ENCODE measurements around the gene SAMD4A.

SAMD4A gene

DNA sequence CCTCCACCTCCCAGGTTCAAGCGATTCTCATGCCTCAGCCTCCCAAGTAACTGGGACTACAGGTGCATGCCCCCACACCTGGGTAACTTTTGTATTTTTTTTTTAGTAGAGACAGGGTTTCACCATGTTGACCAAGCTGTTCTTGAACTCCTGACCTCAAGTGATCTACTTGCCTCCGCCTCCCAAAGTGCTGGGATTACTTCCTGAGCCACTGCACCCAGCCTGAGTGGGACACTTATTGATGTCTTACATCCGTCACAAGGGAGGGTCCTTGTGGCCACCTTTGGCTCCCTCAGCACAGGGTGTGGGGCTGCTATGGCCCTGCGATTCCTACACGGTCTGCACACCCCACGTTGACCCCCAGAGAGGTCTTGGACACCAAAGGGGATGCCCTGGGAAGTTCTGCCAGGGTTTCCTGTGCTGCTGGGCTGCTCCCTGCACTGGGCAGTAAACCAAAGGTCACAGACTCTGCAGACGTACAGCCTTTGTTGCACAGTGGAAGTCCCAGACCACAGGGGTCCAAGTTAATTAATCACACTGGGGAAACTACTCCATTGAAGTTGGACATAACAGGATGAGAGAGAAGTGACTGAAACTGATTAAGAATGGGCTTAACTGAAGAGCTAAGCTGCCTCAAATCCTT is 95.7 kb downstream of the SAMD4A start:
- DNase-seq (ENCODE audit: low read depth) = no peak

DNA sequence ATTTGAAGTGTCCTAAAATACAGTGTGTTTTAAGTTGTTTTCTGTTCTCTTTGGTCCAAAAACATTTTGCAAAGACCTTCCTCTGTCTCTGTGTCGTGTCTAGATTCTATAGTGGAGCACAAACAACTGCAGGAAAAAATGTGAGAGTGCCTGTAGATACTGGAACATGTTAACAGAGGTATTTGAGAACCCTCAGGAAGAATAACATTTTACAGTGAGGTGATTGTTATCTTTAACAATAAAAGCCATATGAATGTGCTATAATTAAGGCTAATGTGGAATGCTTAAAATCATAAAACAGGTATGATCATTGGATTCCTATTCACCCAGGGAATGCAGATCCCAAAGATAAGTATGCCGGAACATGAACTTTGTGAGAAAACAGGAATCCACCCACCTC is 98.0 kb downstream of the SAMD4A start:
- DNase-seq (ENCODE audit: low read depth) = no peak

DNA sequence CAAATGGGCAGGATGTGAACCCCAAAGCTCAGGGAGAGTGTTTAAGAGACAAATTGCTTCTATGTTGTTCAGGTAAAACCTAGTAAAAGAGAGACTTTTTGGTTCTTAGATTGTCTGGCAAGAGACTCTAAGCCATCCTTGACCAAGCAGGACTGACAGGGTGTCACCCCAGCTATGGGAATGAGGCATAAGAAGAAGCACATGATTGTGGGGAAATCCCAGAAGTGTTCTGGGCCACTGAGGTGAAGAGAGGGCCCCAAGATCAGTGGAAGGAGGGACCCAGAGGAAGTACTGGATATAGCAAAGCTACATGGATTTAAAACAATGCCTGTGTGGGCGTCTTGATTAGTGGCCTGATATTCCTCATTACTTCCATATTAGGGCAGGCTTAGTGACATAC is 99.0 kb downstream of the SAMD4A start:
- DNase-seq (ENCODE audit: low read depth) = no peak

DNA sequence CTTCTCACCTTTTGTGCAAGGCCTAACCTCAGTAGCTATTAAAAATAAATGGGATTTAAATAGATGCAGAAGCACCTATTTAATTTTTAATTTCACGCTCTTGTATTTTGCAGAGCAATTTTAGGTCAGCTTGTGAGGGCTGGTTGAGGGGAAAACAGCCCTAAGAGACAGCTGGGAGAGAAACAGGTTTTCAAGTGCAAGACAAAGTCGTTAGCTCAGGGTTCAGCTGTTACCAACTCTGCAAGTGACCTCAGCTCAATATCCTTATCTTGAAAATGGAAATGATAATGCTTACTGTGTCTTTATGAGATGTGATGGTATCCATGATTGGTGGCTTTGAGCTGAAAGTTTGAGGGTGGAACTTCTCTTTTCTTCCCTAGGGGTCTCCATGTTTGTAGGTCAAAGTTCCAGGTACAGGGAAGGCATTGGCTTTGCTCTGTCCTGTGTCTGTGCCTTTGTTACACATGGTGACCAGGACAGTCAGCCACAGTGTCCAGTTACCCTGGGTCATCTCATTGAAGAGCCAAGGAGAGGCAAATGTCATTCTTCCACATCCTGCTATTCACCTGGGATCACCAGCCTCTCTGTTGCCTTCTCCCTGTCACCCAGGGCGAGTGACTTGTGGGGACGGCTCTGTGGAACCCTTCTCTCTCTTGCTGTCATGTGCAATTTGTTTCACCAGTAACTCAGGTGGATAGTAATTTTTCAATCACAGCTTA is 100.3 kb downstream of the SAMD4A start:
- no peak for DNase-seq (ENCODE audit: low read depth)

DNA sequence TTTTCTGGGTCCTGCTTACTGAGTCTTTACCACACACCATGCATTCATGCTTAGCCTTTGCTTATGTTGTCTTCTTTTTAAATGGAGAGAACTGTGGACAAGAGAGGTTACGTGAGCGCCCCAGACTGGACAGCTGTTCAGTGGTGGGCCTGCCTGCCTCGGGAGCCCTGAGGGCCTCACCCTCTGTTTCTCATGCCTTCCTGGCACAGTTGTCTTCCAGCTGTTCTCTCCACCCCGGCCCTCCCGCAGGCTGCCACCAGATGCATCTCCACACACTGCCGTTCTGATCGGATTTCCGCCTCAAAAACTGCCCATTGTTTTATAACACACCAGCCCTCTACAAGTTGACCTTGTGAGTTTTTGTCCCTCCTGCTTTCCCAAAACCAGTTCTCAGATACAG is 100.8 kb downstream of the SAMD4A start:
- no peak for DNase-seq (ENCODE audit: low read depth)

DNA sequence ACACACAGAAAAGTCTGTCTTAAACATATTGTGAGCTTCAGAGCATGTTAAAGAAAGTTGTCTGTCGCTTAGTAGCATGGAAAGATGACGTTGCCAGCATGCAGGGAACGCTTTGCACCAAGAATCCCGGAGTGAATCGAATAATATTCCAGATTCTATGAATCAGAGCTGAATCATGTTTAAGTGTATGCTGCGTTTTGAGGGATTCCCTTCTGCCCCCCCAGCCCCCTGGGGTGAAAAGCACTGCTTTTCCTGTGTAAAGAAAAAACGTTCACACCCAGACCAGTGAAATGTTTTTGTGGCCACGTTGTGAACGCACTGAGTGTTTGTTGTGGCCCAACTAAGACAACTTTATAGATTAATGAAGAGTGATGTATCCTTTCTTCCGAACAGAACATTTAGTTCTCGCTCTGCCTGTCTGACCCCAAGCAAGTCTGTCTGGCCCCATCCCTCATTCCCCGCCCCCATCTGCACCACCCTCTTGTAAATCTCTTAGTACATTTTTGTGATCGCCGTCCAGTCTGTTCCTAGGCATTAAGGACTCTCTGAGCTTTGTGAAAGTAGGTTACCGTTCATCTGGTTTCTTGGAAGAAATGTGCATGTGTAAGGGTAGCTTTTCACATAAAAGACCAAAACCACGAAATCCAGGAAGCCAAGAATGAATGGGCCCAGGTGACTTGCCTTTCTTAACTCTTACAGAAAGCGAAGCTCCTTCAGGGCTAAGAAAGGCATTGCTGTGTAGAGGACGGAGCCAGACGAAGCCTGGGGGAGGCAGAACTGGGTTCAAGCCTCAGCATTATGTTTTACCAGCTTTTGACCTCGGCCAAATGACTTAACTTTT is 103.0 kb downstream of the SAMD4A start:
- DNase-seq (ENCODE audit: low read depth) = no peak

DNA sequence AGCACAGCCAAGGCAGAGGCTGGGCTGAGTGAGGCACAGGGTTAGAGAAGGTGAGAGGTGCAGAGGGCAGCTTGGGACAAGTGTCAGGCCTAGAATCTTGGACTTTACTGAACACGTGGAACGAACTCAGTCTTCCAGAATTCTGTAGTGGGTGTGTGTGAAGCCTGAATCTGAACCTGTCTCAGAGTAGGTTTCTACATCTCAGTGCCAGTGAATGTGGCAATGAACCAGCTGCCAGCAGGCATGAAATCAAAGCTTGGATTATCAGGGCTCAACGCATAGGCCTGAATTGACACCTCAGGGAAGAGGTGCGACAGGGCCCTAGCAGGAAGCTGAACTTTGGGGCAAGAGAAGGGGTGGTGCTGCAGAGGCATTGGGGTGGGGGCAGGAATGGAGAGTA is 104.6 kb downstream of the SAMD4A start:
- DNase-seq (ENCODE audit: low read depth) = no peak

DNA sequence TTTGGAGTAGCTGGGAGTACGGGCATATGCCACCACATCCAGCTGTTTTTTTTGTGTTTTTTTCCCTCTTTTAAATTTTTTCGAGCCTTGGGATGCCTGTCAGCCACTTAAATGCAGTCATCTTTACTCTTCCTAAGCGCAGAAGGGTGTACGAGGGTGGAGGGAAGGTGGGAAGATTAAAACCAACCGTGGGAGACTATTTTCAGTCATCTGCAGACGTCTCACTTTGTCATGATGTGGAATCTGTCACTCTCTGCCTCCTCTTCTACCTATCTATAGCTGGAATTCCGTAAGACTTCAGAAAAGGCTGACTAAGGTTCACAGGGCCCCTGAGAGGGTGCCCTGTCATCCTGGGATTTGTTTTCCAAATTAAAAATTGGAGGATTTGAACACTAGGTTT is 105.3 kb downstream of the SAMD4A start:
- DNase-seq (ENCODE audit: low read depth) = no peak

DNA sequence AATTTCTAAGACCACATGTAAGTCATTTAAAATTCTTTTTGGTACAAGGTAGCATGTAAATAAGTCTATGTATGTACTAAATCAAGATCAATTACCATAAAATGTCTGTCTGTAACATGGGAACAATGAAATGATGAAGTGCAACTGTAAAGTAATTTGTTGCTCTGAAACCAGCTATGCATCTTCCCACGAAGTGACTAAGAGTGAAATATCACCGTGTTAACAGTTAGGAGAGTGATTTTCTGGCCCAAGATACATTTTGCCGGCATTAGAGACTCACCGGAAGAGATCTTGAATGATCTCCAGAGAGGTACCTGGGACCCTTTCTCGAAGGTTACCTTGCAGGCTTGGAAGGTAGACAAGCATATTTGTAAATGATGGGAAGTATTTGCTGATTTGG is 105.8 kb downstream of the SAMD4A start:
- DNase-seq (ENCODE audit: low read depth) = no peak

DNA sequence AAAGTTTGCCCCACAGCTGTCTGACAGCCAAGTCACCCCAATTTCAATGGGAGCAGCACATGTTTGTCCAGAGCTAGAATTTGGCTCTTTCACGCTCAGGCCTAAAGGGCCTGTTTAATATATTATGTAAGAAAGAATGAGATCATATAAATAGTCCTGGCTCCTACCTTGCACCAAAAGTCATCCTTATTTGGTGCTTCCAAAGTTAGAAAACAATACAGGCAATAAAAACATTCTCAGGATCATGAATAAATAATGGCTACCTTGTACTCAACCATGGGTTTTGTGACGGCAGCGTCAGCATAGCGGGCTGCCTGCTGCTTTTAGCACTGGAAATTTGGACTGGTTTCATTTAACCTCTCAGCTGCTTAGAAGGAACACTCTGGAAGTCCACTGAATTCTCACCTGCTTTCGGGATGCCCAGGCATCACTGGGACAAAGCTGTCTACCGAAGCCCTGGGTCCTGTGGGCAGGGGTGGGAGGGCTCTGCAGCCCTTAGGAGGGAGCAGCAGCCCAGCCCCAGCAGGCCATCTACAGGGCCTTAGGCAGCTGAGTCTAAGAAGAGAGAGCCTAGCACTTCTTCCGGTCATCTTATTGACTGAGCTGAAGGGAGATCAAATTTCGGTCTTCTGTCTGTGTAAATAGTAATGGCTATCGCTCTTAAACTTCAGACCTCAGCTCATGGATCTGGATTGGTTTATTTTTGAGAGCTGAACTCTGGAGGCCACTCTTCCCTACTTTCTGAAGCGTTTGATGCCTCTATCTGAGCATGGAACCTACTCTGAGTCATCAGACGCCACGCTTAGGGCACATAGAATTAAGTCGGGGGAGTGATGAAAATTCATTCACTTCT is 106.5 kb downstream of the SAMD4A start:
- DNase-seq (ENCODE audit: low read depth) = no peak

DNA sequence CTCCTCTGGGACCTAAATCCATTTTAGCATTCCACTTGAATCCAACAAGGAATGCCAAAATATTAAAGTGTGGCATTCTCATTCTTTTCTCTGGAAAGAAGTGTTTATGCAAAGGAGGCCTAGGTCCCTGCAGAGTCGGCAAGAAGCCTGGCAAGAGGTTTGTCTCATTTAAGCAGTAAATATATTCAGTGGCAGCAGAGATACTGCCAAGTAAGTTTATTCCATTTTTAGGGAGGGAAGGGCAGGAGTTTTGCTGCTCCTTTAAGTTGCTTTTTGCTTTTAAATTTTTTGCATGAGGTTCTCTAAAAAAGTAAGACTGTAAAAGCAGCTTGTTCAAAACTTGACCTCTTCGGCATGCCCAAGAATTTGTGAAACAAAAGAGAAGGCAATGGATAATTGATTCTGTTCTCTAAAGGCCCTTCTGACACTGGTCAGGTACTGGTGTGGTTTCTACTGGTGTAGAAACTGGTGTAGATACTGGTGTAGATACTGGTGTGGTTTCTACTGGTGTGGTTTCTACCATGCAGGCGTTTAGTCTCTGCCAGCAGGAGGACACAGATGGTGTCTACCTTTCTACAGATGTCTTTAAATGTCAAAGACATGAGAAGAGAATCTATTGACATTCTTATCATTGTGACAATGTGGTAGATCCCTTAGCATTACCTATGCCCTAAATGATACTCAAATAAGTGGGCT is 107.3 kb downstream of the SAMD4A start:
- no peak for DNase-seq (ENCODE audit: low read depth)

DNA sequence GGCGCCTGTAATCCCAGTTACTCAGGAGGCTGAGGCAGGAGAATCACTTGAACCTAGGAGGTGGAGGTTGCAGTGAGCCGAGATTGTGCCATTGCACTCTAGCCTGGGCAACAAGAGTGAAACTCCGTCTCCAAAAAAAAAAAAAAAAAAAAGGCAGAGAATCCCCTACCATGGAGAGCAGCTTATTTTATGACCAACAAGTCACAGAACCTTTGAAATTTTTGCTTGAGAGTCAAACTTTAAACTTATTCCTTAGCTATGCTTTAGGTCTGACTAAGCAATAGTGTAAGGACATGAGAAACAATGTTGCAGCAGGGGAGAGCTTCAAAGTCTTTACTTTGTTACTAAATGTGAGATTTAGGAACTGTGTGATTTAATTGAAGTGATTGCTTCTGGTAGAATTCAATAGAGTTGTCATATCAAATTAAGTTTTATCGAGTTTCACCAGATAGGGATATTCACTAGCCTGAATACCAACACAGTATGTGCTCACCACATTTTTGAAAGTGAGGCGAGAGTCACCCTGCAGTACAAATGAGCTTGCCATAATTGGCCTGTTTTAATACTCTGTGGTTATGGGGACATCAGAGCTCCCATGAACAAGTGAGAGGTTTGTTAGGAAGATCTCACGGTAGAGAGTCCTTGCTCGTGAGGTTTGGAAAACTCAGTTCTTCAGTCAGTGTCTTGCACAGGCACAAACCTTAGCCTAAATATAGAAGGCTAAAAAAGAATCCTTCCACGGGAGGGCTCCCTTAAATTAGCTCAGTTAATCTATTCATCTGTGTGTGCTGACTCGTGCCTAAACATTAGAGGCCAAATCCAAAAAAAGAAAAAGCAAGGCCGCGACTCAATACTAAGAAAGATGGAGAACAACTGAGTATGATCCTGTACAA is 108.6 kb downstream of the SAMD4A start:
- DNase-seq (ENCODE audit: low read depth) = no peak

DNA sequence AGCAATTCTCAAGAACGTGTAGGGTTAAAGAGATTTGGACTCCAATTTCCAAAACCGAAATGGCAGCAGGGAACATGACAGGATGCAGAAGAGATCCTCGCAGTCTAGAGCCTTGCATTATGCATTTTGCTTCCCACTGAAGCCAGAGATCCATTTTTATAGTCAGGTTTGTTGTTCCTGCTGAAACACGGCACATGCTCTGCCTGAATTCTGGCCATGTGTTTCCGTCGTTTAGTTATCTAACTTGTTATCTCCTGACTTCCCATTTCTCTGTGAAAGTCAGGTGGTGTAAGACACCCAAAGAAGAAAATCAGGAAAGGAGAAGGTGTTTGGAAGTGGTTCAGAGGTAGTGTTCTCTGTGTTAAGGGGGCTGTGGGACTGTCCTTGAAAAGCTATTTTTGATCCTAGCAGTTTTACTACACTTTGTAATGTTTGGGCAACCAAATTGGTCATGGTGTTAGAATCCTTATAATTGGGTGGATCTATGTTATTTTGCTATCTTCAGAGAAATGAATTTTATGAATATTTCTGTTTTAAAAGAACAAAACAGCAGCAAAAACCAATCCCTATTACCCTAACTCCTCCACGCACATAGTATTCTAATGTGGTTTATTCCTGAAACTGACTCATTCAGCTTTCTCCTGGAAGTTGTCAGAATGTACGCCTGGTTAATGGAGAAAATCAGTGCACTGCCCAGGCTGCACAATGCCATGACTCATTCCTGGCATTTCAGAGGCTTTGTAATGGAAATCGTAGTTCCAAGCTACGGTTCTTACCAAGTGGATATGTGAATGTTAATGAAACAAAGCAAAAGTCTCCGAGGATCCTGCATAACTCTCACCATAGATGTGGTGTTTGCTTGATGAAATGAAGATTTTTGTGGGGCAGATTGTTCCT is 110.1 kb downstream of the SAMD4A start:
- no peak for DNase-seq (ENCODE audit: low read depth)

DNA sequence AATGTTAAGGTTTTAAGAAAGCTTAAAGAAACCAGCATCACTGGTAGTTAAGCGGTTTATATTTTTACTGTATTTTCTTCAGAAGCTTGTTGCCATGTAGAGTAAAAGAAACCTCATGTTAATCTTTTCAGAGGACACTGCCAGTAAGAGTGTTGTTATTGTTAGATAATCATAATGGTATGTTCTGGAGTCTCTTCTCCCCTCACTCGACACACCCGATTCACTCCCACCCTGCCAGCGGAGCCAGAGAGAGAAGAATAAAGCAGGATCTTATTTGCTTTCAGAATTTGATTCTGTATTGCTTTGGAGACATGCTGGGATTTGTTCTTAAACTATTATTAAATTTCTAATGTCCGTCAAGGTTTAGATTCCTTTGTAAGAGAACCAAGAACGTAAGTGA is 113.7 kb downstream of the SAMD4A start:
- DNase-seq (ENCODE audit: low read depth) = no peak

DNA sequence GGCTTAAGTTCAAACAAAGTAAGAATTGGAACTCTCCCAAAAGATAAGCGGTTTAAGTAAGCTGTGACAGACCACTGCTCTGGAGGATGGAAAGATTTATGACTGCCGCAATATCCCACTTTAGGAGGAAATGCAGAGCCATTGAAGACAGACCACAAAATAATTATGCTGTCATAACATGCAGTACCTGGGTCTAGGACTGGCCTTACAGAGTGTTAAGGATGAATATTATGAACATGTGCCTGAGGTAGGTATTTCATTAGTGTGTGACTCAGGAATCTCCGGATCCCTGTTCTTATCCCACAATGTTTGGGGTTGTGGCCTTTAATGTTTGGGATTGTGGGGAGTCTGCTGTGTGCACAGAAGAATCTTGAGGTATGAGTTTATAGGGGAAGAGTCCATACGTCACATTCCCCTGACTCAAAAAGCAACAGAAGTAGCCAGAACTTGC is 114.9 kb downstream of the SAMD4A start:
- no peak for DNase-seq (ENCODE audit: low read depth)

DNA sequence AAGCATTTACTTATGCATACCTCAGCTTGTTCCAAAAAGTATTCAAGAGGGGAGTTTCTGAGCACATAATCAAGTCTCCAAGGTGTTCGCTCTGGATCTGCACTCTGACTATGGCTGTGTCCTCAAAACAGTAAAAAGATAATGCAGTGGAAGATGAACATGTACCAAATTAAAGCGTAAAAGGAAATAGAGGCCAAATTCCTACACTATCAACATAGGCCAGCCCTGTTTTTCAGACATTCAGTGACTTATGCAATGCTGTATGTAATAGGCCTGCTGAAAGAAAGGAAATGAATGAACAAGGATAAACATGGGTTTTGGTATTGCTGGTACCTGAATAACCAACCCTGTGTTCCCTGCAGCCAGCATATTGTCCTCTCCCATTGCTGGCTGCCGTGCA is 115.7 kb downstream of the SAMD4A start:
- DNase-seq (ENCODE audit: low read depth) = no peak

DNA sequence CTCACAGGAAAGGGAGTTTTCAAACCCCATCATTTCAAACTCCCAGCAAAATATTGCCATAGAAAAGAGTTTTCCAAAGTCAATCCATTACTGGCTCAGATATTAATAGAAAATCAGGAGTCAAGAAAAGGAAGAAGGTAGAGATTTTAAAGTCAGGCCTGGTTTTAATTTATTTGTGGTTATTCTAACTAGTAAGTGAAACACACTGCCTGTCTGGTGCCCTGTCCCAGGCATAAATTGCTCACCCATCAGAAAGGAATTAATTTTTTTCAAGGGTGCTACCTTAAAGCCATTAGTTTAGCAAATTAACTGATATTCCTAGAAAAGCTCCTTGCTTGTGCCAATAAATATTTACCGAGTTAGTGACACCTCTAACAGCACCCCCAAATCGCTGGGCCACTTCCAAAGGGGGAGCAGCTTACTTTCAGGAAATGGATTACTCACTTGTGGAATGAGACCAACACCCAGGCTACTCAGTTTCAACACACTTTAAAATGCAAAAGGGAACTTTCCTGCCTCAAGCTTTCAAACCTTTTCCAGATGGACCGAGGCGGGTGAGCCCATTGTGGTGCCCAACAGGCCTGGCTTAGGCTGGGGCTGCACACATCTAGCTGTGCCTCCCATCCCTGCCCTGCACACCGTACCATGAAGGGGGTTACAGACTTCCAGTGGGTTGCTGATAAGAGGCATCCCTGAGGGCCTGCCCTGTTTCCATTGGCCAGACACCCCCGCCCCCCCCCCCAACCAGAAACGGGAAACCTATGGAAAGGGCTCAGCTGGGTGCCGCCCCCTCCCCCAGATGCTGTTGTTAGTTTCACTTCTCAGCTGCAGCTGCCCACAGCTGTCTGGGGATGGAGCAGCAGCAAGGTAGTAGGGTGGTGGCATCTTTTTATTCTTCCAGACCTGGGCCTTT is 117.2 kb downstream of the SAMD4A start:
- no peak for DNase-seq (ENCODE audit: low read depth)

DNA sequence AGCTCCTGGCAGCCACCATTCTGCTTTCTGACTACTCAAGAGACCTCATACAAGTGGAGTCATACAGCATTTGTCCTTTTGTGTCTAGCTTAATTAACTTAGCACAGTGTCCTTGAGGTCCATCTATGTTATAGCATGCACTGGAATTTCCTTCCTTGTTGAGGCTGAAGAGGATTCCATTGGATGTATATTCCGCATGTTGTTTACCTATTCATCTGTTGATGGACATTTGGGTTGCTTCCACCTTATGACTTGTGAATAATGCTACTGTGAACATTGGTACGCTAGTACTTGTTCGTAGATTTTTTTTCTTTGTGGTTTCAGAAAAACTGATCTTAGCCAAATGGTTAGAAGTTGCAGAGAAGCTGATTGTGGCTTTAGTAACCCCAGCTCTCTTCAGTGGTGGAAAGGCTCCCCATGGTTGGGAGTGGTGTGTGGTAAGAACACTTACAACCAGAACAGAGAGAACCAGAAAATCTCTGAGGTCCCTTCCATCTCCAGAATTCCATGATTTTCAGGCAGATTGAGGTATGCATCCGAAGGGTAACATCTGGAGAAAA is 118.4 kb downstream of the SAMD4A start:
- DNase-seq (ENCODE audit: low read depth) = no peak
